ENCODE results near the gene SPCS2.

DNA sequence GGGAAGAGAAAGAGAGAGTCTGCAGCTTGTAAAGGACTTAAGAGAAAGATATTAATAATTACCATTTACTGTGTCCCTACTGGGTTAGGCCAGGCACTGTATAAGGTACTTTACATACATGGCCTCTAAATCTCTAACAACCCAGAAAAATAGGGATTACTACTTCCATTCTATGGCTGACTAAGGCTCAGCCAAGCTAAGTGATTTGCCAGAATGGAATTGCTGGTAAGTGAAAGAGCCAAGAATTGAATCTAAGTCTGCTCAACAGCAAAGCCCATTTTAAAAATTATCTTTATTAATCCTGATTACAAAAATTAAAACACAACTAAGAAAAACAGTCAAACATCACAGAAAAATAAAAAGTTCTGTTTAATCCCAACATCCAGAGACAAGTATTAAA lies 21.6 kb upstream of the SPCS2 start:
- TF ChIP-seq ELK1 (IDR thresholded peaks at IDR 0.05; ENCODE audit: low read depth, low read length): no peak
- TF ChIP-seq, protein P1, sequence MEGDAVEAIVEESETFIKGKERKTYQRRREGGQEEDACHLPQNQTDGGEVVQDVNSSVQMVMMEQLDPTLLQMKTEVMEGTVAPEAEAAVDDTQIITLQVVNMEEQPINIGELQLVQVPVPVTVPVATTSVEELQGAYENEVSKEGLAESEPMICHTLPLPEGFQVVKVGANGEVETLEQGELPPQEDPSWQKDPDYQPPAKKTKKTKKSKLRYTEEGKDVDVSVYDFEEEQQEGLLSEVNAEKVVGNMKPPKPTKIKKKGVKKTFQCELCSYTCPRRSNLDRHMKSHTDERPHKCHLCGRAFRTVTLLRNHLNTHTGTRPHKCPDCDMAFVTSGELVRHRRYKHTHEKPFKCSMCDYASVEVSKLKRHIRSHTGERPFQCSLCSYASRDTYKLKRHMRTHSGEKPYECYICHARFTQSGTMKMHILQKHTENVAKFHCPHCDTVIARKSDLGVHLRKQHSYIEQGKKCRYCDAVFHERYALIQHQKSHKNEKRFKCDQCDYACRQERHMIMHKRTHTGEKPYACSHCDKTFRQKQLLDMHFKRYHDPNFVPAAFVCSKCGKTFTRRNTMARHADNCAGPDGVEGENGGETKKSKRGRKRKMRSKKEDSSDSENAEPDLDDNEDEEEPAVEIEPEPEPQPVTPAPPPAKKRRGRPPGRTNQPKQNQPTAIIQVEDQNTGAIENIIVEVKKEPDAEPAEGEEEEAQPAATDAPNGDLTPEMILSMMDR (IDR thresholded peaks at IDR 0.05): no peak
- no peak for TF ChIP-seq EHMT2 (IDR thresholded peaks at IDR 0.05; ENCODE audit: low read depth)
- no peak for TF ChIP-seq ZC3H11A (IDR thresholded peaks at IDR 0.05)
- no peak for TF ChIP-seq POLR2AphosphoS2 (conservative IDR thresholded peaks at IDR 0.05; ENCODE audit: low read length)
- TF ChIP-seq HDAC2 (IDR thresholded peaks at IDR 0.05): no peak
- no peak for TF ChIP-seq RNF2 (IDR thresholded peaks at IDR 0.05; ENCODE audit: borderline replicate concordance, low read depth)
- TF ChIP-seq EP300 (IDR thresholded peaks at IDR 0.05): no peak
- no peak for TF ChIP-seq USF2 (IDR thresholded peaks at IDR 0.05)
- no peak for TF ChIP-seq HOXA7 (CRISPR knock-in tag; IDR thresholded peaks at IDR 0.05)
- TF ChIP-seq REST (IDR thresholded peaks at IDR 0.05): no peak
